ENCODE data around the gene RAB5IF.

Gene RAB5IF

DNA sequence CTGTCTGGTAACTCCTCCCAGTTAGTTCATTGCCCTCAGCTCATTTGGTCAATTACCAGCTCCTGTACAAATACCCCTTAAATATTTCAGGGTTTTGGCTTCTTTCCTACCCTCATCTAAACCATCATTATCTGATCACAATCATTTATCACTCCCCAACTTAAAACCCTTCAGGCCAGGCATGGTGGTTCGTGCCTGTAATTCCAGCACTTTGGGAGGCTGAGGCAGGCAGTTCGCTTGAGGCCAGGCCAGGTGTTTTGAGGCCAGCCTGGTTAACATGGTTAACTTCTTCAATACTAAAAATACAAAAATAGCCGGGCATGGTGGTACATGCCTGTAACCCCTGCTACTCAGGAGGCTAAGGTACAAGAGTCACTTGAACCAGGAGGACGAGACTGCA, 22.8 kb upstream of the RAB5IF start:
- no peak for TF ChIP-seq CTCF (IDR thresholded peaks at IDR 0.05)

DNA sequence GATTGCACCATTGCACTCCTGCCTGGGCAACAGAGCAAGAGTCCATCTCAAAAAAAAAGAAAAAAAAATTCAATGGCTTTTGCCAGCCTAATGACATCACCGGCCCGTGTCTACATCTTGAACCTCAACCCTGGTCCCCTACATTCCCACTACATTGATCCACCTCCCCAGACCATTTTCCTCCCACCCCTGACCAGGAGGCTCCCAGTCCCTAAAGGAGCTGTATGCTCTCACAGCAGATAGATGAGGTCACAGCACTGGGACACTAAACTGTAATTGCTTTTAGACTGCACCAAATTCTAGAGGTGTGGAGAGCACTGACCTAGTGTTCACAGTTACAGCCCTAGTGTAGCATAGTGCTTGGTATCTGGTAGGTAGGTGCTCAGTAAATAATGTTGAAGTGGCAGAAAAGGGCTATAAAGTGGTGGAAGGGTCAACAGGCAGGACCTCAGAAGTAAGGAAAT, 21.5 kb upstream of the RAB5IF start:
- TF ChIP-seq CTCF (IDR thresholded peaks at IDR 0.05), result no peak

GRCh38 chr20:36585410-36586125, 20.0 kb upstream of the RAB5IF start:
- no peak for TF ChIP-seq CTCF (IDR thresholded peaks at IDR 0.05)

- TF ChIP-seq CTCF (IDR thresholded peaks at IDR 0.05), result no peak
Observed at GRCh38 chr20:36587388-36588070, 18.1 kb upstream of the RAB5IF start.

DNA sequence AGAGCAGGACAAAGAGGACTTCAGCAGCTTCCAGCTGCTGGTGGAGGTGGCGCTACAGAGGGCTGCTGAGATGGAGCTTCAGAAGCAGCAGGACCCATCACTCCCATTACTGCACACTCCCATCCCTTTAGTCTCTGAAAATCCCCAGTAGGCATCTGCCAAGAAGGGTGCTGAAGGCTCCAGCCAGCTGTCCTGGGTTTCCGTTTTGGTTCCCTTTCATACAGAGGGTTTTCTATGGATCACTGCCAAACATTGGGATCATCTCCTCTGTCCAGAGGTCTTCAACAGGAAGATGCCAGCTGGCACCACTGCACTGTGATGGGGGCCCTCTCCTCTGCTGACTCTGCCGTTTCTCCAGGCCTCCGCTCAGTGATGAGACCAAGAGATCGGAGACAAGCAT, 14.3 kb upstream of the RAB5IF start:
- no peak for TF ChIP-seq CTCF (IDR thresholded peaks at IDR 0.05)

DNA sequence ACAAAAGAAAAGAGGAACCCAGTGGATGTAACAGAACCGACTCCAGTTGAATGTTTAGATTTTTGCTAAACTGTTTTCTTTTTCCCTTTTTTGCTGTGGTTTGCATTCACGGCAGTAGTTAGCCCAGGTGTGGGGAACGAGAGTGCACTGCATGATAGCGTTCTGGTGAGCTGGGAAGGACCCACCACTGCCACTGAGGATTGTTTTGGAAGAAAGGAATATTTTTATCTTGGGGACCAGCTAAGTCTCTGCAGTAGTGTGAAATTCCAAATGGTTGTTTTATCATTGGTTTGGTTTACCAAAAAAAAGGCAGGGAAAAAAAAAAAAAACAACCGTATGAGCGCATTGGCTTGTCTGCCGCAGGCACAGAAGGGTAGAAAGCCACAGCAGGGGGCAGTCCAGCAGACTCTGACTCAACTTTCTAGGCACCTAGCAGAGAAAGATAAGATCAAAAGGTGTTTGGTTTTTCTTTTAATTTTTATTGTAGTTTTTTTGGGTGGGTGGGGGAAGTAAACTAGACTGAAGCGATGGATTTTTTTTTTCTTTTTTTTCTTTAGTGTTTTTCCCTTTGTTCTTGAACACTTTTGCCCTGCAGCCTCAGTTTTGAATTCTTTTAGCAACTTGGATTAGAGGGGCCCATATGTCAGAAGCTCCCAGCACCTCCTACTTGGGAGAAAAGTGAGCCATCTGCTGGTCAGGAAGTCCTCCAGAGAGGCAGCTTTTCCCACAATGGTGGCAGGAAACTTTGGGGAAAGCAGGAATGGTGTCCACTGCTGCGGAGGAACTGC, 13.5 kb upstream of the RAB5IF start:
- no peak; the same call in 1 of the 2 replicates for TF ChIP-seq CTCF (IDR thresholded peaks at IDR 0.05)

GRCh38 chr20:36593347-36593929, 12.1 kb upstream of the RAB5IF start:
- no peak for TF ChIP-seq CTCF (IDR thresholded peaks at IDR 0.05)

Measured in LNCAP (cell line).